KBM-7 (cell line): ENCODE results near the gene GEMIN8.

ENCODE experiments used
- DNase-seq: peaks from one replicate; pipeline ENCODE4 v3.0.0-alpha.2; 2015
- in situ Hi-C: fragments of 300-500 bp; cut with MboI; formaldehyde crosslinking; loops from 2 replicates; pipeline ENCODE4 v1.14.3; 2020; ENCODE audit warnings: low sequenced_read_pairs, low pct_unique_long_range_greater_than_20kb, mixed read lengths

The GEMIN8 gene

DNA sequence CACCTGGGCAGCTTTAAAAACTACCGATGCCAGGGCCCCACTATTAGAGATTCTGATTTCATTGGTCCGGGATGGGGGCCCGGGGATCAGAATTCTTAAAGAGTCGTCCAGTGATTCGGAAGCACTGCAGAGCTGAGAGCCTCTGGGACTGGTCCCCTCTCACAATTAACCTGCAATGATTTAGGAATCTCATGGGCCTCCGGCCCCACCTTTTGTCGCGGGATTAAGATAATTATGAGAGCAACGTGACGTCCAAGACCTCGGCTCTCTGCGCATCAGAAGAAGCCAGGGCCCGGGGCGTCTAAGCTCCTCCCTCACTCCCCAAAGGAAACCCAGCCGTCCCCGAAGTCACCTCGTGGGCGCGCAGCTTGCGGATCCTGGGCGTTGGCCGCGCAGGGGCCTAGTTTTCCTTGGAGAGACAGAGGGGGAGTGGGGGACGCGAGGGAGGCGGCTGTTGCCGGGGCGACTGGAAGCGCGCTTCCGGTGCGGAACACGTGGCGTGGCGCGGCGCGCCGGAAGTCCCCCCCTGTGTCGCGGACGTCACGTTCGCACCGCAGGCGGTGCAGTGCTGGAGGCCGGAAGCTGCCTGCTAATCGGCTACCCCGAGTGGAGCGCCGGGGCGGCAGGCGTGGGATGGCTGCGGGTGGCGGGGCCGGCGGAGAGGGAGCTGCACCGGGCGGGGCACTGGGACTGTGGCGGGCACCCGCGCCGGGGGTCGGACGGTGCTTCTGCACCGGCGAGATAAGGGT, at the start of gene GEMIN8:
Gene GEMIN8 (minus strand): TSS at position 468 of the 749 bp plus-strand sequence. CDS start 8,414 bp downstream, outside the sequence.
- in situ Hi-C loops = loop anchor here (25.0 kb wide), 2 partner anchors 367 to 517 kb away; partner anchors contain the start of gene TCEANC
- peak; percentile 95 for DNase-seq

DNA sequence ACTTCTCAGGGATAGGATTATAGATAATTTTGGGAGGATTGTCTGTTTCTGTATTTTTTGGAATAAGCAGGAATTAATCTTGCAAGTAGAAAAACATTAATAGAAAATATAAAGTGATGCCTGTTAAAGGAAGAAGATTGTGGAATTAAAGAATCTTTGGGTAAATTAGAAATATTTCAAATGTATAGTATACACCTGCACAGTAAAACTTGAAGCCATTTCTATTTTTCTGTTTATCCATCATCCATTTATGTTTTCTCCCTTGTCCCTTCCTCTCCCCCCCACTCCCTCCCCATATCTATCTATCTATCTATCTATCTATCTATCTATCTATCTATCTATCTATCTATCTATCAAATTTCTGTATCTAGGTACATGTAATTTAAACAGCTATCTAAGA, 46.9 kb upstream of the GEMIN8 start:
- DNase-seq = no peak
- in situ Hi-C loops = no loop called here

- in situ Hi-C loops = no loop called here
- DNase-seq = no peak
Observed at GRCh38 chrX:14073556-14073955, 43.9 kb upstream of the GEMIN8 start.

DNA sequence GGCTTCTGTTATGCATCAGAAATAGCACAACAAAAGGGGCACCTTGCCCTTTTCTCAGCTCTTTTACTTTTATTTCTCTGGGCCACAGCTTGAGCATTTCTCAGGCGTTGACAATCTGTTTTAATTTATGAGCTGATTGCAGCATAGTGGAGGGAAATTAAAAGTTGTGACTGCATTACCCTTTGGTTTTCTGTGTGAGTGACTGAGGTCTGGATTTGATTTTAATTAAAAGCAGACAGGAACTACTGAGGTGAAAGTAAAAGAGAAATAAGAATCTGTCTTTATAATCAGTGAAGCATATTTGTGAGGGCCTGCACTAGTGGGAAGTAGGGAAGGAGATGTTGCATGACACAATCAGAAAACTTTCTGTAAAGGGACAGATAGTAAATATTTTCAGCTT, 43.4 kb upstream of the GEMIN8 start:
- in situ Hi-C loops = no loop called here
- no peak for DNase-seq

DNA sequence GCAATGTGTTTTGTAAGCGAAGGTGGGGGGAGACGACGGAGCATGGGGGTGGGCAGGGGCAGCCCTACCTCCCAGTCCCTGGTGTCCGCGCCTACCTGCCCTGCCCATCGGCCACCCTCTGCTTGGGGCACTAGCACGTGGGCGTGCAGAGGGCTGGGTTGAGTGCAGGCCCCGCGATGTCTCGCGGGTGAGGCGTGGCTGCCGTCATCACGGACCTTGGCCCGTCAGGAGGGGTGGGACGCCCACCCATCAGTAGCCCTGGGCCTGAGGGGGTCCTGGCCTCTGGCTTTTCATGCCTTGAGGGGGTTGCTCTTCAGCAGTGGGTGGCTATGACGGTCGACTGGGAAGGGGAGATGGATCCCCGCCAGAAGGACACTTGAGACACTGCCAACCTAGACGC, 36.1 kb upstream of the GEMIN8 start:
- no peak for DNase-seq
- in situ Hi-C loops = no loop called here

DNA sequence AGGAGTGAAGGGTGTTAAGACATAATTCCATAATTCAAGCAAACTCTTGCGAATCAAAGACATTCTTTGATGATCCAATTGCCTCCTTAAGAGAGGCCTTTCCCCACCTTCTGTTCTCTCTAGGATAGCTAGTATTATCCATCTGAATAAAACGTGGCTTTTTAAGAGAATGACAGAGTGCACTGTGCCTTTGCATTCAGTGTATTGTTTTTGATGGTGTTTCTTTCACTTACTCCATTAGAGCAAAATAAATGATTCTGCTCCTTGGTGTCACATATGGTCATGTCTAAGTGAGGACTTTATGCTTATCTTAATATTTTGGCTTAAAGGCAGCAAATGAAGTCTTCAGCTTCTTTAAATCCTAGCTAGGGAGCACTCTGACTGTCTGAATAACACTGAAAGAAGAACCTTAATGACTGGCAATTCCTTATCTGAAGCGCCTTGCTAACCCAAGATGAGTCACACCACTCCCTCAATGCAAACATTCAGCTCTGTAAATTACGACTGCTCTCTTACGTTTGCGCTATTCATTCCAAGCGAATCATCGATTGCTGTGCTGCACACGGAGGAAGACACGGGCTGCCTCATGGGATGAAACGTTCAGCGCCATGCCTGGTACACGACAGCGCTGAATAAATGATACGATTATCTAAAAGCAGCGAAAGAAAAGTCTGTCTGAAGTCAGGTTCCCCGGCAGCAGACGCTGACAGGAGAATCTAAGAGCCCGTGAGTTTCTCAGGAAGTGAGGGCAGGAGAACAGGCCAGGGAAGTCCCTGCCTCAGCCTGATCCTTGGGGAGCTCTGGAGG, 35.1 kb upstream of the GEMIN8 start:
- in situ Hi-C loops = no loop called here
- DNase-seq = no peak

DNA sequence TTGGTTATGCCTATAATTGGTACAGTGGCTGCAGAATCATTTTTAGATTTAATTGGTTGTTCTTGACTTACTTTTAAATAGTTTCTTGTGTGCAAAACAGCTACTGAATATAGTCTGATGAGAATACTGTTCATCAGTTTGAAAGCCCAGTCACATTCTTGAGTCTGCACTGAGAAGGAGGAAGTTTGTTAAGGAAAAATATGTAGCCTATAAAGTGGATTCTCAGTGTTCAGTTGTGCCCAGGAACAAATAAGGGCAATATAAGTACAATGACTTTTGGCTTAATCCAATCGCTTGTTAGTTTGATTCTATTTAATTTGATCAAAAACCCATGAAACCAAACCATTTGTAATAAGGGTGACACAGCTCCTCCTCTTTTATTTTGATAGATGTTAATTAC, 32.8 kb upstream of the GEMIN8 start:
- in situ Hi-C loops = no loop called here

GRCh38 chrX:14056206-14056605, 26.5 kb upstream of the GEMIN8 start:
- DNase-seq = no peak
- in situ Hi-C loops = no loop called here

More for the DNA sequence above, 32.8 kb upstream of the GEMIN8 start:
- DNase-seq = no peak

DNA sequence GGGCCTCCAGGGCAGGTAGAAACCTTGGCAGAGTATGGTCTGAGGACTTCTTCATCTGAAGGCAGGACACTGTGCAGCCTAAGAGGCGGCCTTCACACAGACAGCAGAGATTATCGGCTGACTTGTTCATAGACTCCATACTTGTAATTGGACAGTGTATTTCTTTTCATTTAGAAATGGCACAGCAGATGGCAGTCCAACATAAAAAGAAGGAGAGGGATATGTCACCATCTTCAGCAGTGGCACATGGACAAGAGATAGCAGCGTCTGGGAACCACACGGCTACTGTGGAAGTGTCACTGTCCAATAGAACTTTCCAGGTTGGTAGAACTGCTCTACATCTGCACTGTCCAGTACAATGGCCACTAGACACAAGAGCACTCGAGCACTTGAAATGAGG, 21.7 kb upstream of the GEMIN8 start:
- no peak for DNase-seq
- in situ Hi-C loops = no loop called here

GRCh38 chrX:14050709-14051108, 21.0 kb upstream of the GEMIN8 start:
- no peak for DNase-seq
- in situ Hi-C loops = no loop called here

GRCh38 chrX:14043209-14043608, 13.5 kb upstream of the GEMIN8 start:
- DNase-seq = no peak
- in situ Hi-C loops = loop anchor here (25.0 kb wide), 2 partner anchors 381 to 531 kb away; partner anchors contain the start of gene TCEANC

GRCh38 chrX:14039344-14039743, 9.7 kb upstream of the GEMIN8 start:
- in situ Hi-C loops = loop anchor here (25.0 kb wide), 2 partner anchors 377 to 527 kb away; partner anchors contain the start of gene TCEANC
- peak; percentile 57 for DNase-seq

DNA sequence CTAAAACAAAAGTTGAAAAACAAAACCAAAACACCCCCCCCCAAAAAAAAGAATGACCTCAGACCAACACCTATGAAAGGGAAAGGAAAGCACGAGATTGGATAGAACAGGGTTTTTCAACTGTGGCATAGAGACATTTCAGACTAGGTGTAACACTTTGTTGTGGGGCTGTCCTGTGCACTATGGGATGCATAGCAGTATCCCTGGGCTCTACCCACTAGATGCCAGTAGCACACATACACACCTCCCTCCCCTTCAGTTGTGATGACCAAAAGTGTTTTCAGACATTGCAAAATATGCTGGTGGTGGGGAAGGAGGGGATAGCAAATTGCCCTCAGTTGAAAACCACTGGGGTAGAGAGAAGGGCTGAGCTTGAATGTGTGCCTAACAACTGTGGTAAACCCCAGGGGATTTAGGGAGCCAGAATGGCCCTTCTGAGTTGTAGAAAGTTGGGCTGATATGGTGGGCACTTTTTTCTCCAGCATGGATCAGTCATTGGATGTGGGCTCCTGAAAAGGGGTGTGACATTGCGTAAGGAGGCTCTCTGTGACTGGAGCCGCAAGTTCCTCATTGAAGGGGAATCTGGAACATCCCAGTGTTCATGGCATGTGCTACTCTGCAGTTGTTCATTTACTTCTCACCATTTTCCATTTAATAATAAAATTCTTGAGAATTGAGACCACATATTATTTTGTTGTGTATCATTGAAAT, 8.8 kb upstream of the GEMIN8 start:
- peak; percentile 62 for DNase-seq
- in situ Hi-C loops = loop anchor here (25.0 kb wide), 2 partner anchors 376 to 526 kb away; partner anchors contain the start of gene TCEANC

DNA sequence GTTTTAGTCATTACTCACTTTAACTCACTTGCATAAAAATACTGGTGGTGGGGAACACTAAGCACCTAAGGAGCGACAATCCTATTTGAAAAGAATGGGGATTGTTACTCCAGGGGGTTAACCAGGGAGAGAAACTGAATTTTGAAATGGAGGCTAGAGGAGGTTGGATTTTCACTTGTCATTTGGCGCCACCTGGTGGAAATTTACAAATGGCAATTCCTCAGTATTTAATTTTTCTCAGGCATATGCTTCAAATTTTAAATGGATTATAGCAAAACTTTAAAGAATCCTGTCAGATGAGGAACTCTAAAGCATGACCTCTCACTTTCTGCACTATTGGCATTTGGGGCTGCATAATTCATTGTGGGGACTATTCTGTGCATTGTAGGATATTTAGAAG, 2.7 kb upstream of the GEMIN8 start:
- in situ Hi-C loops = loop anchor here (25.0 kb wide), 2 partner anchors 370 to 520 kb away; partner anchors contain the start of gene TCEANC
- DNase-seq = peak; percentile 89

GRCh38 chrX:14030174-14030530, 460 bp upstream of the GEMIN8 start:
- no peak for DNase-seq
- in situ Hi-C loops = loop anchor here (25.0 kb wide), 2 partner anchors 368 to 518 kb away; partner anchors contain the start of gene TCEANC

GRCh38 chrX:14029039-14029424, 660 bp downstream of the GEMIN8 start:
- no peak for DNase-seq
- in situ Hi-C loops = loop anchor here (25.0 kb wide), 2 partner anchors 367 to 517 kb away; partner anchors contain the start of gene TCEANC

DNA sequence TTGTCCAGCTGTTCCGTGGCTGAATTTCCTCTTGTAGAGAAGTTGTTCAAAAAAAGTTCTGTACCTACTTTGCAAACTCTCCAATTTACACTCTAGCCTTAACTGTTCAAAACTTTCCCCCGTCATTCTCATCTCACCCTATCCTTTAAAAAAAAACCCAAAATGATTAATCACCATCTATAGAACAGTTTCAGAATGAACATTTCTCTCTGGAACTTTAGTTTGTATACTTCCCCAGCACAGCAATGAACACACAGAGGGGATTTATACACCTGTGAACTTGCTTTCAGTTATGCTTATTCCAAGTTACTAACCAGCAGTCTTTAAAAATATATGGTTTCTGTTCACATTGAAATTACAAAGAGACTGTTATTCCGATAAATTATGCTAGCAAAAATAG, 1.2 kb downstream of the GEMIN8 start:
- in situ Hi-C loops = loop anchor here (25.0 kb wide), 2 partner anchors 366 to 516 kb away; partner anchors contain the start of gene TCEANC

DNA sequence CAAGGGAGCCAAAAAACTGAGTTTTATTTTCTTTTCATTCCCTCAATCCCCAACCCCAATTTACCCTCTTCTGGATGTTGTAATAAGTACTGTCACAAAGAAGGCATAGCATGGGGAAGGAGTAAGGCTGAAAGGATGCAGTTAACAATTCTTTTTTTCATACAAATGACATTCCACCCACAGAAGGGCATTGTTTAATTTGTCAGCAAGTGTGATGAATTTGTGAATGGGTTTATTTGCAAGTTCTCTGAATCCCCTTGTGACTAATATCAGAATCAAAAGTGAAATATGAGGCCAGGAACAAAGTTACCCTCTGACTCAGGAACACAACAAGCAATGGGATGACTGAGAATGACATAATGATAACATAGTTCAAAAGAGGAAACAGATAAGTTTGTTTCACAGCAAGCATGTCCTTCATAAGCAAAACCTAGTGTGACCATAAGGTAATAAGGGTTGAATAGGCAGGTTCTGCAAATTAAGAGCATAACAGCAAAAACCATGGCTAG, 2.1 kb downstream of the GEMIN8 start:
- in situ Hi-C loops = loop anchor here (25.0 kb wide), 2 partner anchors 365 to 515 kb away; partner anchors contain the start of gene TCEANC

More for the DNA sequence above, 1.2 kb downstream of the GEMIN8 start:
- peak; percentile 14 for DNase-seq

GRCh38 chrX:14027036-14027435, 2.7 kb downstream of the GEMIN8 start:
- in situ Hi-C loops = loop anchor here (25.0 kb wide), 2 partner anchors 365 to 515 kb away; partner anchors contain the start of gene TCEANC
- DNase-seq = peak; percentile 27

More for the DNA sequence above, 2.1 kb downstream of the GEMIN8 start:
- DNase-seq = peak; percentile 18
